BJ (cell line): Measurements from ENCODE around the gene TBXA2R. TPM values are rescaled to one million over a fixed set of nuclear protein-coding genes. Genes with fewer than 3 reads are reported as not detected.

Source experiments
- CTCF ChIA-PET: fragments of 350-600 bp; formaldehyde crosslinking; extraction: SDS; loops from one replicate; lab custom pipeline; 2021; ENCODE audit warnings: antibody characterized with exemption, inconsistent platforms; lab: Yijun Ruan, JAX
- POLR2A ChIA-PET: fragments of 300-600 bp; sonication (Branson Sonifier 250); formaldehyde crosslinking; extraction: SDS; loops from one replicate; lab custom pipeline; 2021; ENCODE audit warnings: antibody characterized with exemption; lab: Charles Lee
- DNase-seq: peaks from one replicate; pipeline ENCODE4 v3.0.0-alpha.2; 2011; ENCODE audit warnings: low read depth
- H3K27me3 ChIP-seq: 2 replicates; pipeline ENCODE4 v1.6.0; 2011; ENCODE audit warnings: low read length; ENCODE audit not compliant: control insufficient read depth, insufficient read depth
- H3K36me3 ChIP-seq: 2 replicates; pipeline ENCODE4 v1.5.1; 2011; ENCODE audit warnings: low read length; ENCODE audit not compliant: control insufficient read depth, insufficient read depth
- H3K4me3 ChIP-seq: 2 replicates; pipeline ENCODE4 v1.5.1; 2011; ENCODE audit warnings: low read depth, mild to moderate bottlenecking, control low read depth, low read length
- CTCF ChIP-seq: IDR thresholded peaks from 2 replicates; pipeline ENCODE4 v1.5.1; 2011; ENCODE audit warnings: low read depth, mild to moderate bottlenecking, control low read depth, inconsistent platforms, low read length, moderate library complexity; ENCODE audit not compliant: insufficient read depth
- polyA plus RNA-seq: library from polyadenylated mRNA; depleted of rRNA; stranded (reverse); fragments of >200 nt; gene quantifications from 2 replicates; pipeline ENCODE4 v1.2.3, GENCODE V29; 2011

TBXA2R gene
- polyA plus RNA-seq, 1 experiment, result 1.2 TPM

- no peaks in the 10 kb centered on the region for H3K27me3 ChIP-seq
- peaks cover 19% of the 10 kb centered on the region for H3K36me3 ChIP-seq
- H3K4me3 ChIP-seq, result no peak overlapping the region
- no peak for DNase-seq
- POLR2A ChIA-PET, result no interaction called here
- CTCF ChIA-PET, result interaction anchor here (0.7 to 3.5 kb wide), 7 partner anchors 10 to 314 kb away, joined by 3 to 24 read pairs (median 4); no protein-coding TSS in a partner anchor
- TF ChIP-seq CTCF, result no peak
These were observed 12.3 kb upstream of the TBXA2R start for GRCh38 chr19:3618811-3619630.

GRCh38 chr19:3618144-3618810, 11.6 kb upstream of the TBXA2R start:
- CTCF ChIA-PET, result interaction anchor here (0.7 to 3.5 kb wide), 7 partner anchors 9 to 313 kb away, joined by 3 to 24 read pairs (median 4); no protein-coding TSS in a partner anchor
- no peak overlapping the region for H3K4me3 ChIP-seq

GRCh38 chr19:3617463-3617862, 10.8 kb upstream of the TBXA2R start:
- ChIA-PET CTCF (interaction anchor here (1.9 to 3.5 kb wide), 3 partner anchors 8 to 73 kb away, joined by 7 to 24 read pairs (median 9); no protein-coding TSS in a partner anchor), POLR2A (no interaction called here)

More at GRCh38 chr19:3618144-3618810, 11.6 kb upstream of the TBXA2R start:
- TF ChIP-seq CTCF, result peak; percentile 97
- no peak for DNase-seq
- POLR2A ChIA-PET, result no interaction called here
- Histone ChIP-seq H3K27me3 (no peaks in the 10 kb centered on the region), H3K36me3 (peaks cover 17% of the 10 kb centered on the region)

GRCh38 chr19:3615524-3616135, 9.0 kb upstream of the TBXA2R start:
- ChIA-PET POLR2A (no interaction called here), CTCF (interaction anchor here (2.5 kb wide), 1 partner anchor 71 kb away, joined by 7 read pairs; no protein-coding TSS in a partner anchor)
- Histone ChIP-seq H3K36me3 (peaks cover 24% of the 10 kb centered on the region), H3K4me3 (no peak overlapping the region), H3K27me3 (no peaks in the 10 kb centered on the region)
- DNase-seq, result no peak
- TF ChIP-seq CTCF, result no peak

More at GRCh38 chr19:3617463-3617862, 10.8 kb upstream of the TBXA2R start:
- Histone ChIP-seq H3K27me3 (no peaks in the 10 kb centered on the region), H3K4me3 (no peak overlapping the region), H3K36me3 (peaks cover 20% of the 10 kb centered on the region)
- DNase-seq, result no peak
- TF ChIP-seq CTCF, result no peak
